Midbrain (tissue), 1 donor: ENCODE data around the gene GGA1.

Experiments used
- DNase-seq: peaks from one replicate; lab custom pipeline; 2025; lab: John Stamatoyannopoulos, UW

Gene GGA1

DNA sequence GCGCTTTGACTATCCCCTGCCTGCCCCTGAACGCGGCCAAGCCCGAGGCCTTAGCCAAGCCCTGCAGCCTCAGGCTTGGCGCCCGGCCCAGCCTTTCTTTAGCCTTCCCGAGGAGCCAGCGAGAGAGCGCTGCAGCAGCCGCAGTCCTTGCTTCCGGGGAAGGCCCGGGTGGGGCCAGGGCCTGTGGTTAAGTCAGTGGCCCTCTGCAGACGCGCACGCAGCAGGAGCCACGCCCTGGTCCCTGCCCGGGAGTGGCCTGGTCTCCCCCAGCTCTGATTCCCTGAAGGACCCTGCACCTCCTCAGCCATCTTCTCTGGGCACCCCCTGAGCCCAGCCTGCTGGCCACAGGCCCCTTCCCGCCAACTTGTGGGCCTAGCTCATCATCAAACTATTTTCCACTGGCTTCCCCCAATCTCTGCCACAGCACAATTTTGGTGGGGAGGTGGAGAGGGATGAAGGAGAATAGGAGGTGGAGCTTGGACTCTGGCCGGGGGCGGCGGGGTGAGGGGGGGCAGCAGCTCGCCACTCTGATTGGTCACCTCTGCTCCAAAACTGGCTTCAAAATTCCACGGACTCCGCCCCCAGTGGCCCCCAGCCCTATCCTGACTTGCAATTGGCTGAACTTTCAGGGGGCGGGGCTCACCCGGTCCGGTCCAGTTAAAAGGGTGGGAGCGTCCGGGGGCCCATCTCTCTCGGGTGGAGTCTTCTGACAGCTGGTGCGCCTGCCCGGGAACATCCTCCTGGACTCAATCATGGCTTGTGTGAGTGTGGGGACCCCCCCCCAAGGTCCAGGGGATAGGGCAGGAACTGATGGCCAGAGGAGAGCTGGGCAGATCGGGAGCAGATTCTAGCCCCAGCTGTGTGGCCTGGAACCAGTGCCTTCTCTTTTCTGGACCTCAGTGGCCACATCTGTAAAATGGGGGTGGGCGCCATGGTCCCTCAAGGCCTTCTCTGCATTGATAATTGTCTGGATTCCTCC lies 66.6 kb downstream of the GGA1 start, which contains the start of gene LGALS1:
Gene LGALS1, plus strand, starts transcription at position 686 of the 979 bp plus-strand sequence. Its CDS starts 67 bp downstream, at position 753.
- DNase-seq, result peak; percentile 80

GRCh38 chr22:37675930-37676735 lies 67.5 kb downstream of the GGA1 start:
- peak; percentile 40 for DNase-seq

DNA sequence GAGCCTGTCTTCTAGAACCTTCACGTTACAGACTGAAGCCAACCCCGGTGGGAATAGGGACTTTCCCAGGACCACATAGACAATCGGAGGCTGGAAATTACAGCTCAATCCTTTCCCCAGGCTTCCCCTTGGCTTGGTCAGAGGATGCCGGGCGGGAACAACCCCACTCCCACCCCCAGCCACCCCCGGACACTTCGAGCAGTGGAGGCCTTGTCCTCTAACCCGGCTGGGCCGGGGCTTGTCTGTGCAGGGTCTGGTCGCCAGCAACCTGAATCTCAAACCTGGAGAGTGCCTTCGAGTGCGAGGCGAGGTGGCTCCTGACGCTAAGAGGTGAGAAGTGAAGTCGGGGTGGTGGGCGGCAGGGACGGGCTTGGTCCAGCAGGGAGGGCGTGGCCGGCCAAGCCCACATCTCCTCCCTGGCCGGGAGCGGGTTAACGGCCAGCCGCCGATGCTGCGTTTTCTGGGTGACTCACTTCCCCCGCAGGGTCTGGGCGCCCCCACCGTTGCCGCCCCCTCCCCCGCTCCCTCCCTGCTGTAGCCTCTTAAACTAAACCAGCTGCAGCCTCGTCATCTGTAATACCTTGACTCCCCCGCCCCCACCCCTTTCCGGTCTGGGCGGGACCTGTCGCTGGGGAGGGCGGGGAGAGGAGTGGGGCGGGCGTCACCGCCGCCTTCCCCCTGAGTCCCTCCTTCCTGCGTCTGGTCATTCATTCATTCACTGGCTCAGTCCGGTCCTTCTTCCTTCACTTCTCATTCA lies 68.3 kb downstream of the GGA1 start:
- DNase-seq, result peak; percentile 18

DNA sequence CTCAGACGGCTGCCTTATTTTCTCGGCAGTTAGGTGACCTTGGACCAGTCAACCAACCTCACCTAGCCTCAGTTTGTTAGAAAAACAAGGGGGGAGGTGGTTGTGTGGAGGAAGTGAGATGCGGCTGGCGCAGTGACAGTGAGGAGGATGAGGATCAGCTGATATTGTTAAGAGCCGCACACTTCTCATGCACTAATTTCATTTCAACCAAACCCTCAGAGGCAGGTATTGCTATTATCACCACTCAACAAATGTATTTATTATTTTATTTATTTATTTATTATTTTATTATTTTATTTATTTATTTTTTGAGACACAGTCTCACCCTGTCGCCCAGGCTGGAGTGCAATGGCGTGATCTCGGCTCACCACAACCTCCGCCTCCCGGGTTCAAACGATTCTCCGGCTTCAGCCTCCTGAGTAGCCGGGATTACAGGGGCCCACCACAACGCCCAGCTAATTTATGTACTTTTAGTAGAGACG lies 68.9 kb downstream of the GGA1 start:
- DNase-seq, result no peak

GRCh38 chr22:37678372-37678771 lies 69.7 kb downstream of the GGA1 start:
- DNase-seq, result no peak

- no peak for DNase-seq
Observed at GRCh38 chr22:37679670-37680069, 71.0 kb downstream of the GGA1 start.

- no peak for DNase-seq
Observed at GRCh38 chr22:37680191-37680851, 71.7 kb downstream of the GGA1 start.

- DNase-seq, result no peak
Observed at GRCh38 chr22:37681001-37681424, 72.4 kb downstream of the GGA1 start.

DNA sequence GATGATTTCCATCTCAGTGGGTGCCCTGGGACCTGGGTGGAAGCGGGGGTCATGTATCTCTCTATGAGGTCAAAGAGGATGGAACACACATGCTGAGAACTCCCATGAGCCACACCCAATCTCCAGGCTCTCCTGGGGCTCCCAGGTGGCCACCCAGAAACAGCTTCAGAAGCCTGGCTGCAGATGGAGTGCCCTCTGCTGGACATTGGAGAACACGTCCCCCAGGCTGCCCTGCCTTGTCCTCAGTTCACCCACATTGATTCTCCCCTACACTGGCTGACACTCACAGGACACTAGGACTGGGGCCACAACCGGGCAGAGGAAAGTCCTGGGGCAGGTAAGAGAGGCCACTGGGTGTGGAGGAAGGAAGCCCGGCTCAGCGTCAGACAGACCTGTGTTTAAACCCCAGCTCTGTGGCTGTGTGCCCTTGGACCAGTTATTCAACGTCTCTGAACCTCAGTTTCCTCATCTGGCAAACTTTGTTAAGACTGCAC lies 73.0 kb downstream of the GGA1 start:
- DNase-seq, result peak; percentile 57
